Stimulated activated CD8-positive, alpha-beta memory T cell treated with anti-CD3 and anti-CD28 coated beads, Interleukin-7, amount 100 ng/mL, for 24 hours (primary cell): ENCODE measurements around the gene CORIN.
"Not testable (repeated sequence)": the region's sequence is repeated elsewhere in the genome, so short reads cannot be mapped to it uniquely, and the experiment has no call there.

Experiments
- DNase-seq: peaks from one replicate; pipeline ENCODE4 v3.0.0-alpha.2; 2020; ENCODE audit warnings: low read depth

CORIN gene

GRCh38 chr4:47721485-47721884 lies 116.4 kb downstream of the CORIN start:
- no peak for DNase-seq

DNA sequence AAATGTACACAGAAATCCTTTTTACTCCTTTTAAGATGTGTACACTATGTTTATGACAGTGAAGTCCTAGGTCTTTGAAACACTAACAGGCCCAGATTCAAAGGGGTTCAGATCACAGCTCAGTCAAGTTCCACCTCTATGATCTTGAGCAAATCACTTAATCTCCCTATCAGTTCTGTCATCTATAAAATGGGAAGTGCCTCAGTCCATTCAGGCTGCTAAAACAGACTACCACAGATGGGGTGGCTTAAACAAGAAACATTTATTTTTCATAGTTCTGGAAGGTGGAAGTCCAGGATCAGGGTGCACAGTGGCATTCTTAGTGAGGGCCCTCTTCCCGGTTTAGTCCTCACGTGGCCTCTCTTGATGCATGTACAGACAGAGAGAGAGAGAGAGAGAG lies 117.1 kb downstream of the CORIN start:
- no peak for DNase-seq

DNA sequence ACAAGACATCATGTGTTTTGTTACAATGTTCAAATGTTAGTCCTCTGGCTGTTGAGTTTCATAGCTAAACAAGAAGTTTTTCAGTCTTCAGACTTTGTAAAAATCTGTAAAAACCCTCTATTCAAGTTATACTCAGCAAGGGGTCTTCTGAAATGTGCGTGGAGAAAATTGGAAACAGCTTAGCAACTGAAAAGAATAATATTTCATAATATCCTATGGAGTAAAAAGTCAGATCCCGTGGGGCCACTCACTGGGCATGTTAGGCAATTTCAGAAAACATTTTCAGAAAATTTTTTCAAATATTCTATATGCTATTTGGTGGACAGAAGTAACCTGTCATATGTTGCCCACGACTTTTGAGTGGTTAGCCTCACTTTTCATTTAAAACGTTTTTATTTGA lies 118.3 kb downstream of the CORIN start:
- DNase-seq = no peak

- DNase-seq = no peak
Observed at GRCh38 chr4:47718696-47719095, 119.2 kb downstream of the CORIN start.

GRCh38 chr4:47717188-47717587 lies 120.7 kb downstream of the CORIN start:
- no peak for DNase-seq

- DNase-seq = no peak
Observed at GRCh38 chr4:47715716-47716416, 122.0 kb downstream of the CORIN start.

- no peak for DNase-seq
Observed at GRCh38 chr4:47714269-47714668, 123.6 kb downstream of the CORIN start.

DNA sequence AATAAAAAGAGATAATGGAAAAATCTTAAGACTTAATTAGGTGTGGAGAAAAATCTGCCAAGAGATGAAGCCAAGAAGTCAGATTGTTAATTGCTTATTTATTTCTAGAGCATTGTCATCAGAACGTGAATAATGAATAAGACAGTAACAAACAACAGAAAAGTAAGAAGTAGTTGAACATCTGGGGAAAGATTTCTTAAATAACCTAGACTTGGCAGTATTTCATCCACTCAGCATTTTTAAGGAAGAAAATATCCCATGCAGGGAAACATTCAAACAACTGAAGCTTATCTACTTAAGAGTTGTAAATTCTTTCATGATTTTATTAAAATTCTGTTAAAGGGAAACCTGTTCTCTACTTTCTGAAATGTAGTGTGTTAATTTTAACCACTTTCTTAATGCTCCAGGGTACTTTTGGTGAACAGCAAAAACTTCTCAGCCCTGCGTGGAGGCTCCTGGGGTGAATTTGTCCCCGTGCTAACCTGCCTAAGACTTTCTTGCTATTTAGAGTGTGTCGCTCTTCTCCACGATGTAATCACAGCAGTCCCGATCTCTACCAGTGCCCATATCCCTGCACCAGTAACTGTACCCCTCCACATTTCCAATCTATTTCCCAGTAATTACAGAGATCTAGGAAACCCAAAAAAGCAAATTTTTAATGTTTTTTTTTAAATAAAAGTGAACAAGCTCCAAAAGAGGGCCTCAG lies 124.6 kb downstream of the CORIN start:
- no peak for DNase-seq

GRCh38 chr4:47711646-47712045 lies 126.2 kb downstream of the CORIN start:
- DNase-seq = no peak

DNA sequence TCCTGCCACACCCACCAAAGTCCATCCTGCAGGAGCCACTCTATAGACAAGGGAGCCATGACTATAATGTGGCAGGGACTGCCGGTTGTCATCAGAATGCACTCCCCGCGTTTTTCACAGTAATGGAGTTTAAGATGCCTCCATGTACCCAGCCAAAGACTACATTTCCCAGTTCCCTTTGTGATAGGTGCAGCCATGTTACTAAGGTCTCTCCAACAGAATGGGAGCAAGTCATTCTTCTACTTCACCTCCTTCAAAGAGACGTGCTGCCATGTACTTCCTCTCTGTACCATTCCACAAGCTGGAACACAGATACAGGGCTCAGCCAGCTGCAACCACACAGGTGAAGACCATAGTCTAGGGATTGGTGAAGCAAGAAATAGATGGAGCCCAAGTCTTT lies 126.7 kb downstream of the CORIN start:
- no peak for DNase-seq

DNA sequence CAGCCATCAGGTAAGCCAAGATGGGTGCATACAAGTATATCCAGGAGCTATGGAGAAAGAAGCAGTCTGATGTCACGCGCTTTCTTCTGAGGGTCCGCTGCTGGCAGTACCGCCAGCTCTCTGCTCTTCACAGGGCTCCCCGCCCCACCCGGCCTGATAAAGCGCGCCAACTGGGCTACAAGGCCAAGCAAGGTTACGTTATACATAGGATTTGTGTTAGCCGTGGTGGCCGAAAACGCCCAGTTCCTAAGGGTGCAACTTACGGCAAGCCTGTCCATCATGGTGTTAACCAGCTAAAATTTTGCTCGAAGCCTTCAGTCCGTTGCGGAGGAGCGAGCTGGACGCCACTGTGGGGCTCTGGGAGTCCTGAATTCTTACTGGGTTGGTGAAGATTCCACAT lies 131.5 kb downstream of the CORIN start:
- not testable (repeated sequence) for DNase-seq

GRCh38 chr4:47705326-47705981 lies 132.4 kb downstream of the CORIN start:
- DNase-seq = no peak

- no peak for DNase-seq
Observed at GRCh38 chr4:47704693-47705325, 133.1 kb downstream of the CORIN start.

DNA sequence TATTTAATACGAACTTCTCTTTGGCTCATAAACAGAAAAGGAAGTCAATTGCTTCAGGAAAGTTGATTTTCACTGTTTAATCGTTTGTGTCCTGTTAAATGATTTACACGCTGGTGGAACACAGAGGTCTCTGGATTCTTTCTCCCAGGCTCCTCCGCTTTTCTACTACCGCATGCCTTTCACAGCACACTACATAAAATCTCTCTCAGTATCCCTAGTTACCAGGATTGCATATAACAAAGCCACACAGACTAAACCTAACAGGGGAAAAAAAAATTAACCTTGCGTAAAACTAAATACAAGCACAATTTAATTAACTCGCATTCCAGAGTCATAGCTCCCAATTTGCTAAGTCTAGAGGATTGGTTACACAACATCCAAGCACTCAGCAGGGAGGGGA lies 133.9 kb downstream of the CORIN start:
- DNase-seq = no peak

DNA sequence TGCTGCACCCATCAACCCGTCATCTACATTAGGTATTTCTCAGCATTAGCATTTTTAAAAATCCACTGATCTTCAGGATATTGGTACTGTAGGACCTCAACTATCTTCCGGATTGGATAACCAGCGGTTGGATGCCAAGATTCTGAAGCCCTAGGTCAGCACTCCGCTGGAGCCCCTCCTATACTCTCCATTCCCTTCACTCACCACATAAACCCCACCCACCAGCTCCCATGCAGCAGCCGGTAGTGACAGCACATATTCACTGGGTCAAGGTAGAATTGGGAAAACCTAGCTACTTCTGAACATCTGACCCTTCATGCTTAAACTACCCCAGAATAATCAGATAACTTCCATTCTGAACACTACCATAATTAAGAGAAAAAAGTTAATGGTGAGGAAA lies 134.9 kb downstream of the CORIN start:
- no peak for DNase-seq

GRCh38 chr4:47701286-47701685 lies 136.6 kb downstream of the CORIN start:
- DNase-seq = no peak

GRCh38 chr4:47698837-47699236 lies 139.0 kb downstream of the CORIN start:
- DNase-seq = no peak

- no peak for DNase-seq
Observed at GRCh38 chr4:47696823-47697222, 141.0 kb downstream of the CORIN start.

- DNase-seq = no peak
Observed at GRCh38 chr4:47695260-47695659, 142.6 kb downstream of the CORIN start.

GRCh38 chr4:47694322-47694721 lies 143.5 kb downstream of the CORIN start:
- no peak for DNase-seq

GRCh38 chr4:47692691-47693090 lies 145.2 kb downstream of the CORIN start:
- no peak for DNase-seq

DNA sequence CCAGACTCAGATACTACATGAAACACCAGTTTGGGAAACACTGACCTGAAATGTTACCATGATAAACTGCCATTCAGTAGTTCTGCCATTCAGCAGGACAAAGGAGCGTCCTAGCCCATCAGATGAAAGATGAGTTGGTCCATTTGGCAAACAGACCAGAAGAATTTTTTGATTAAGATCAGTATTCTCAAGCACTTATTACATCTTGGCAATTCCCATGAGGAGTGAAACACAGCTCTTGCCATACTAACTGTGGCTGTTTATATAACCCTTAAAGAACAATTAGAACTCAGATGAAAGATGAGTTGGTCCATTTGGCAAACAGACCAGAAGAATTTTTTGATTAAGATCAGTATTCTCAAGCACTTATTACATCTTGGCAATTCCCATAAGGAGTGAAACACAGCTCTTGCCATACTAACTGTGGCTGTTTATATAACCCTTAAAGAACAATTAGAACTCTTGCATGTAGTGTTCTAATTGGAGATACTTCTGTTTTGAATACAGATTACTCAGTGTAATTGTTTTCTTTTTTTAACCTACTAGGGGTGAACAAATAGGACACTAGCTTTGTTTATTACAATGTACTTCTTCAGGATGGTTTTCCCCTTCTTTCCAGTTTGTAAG lies 146.0 kb downstream of the CORIN start:
- DNase-seq = not testable (repeated sequence)
